GM12875 (cell line): ENCODE data around the gene DENND5A.
"Not testable (repeated sequence)": the region's sequence is repeated elsewhere in the genome, so short reads cannot be mapped to it uniquely, and the experiment has no call there.

Experiments used
- H3K4me3 ChIP-seq: one replicate; pipeline ENCODE4 v1.5.1; 2011; ENCODE audit warnings: low read depth, low read length, control low read depth
- CTCF ChIP-seq: IDR thresholded peaks from 2 replicates; pipeline ENCODE4 v1.5.1; 2011; ENCODE audit warnings: low read depth, mild to moderate bottlenecking, control low read depth, inconsistent platforms, low read length, moderate library complexity, borderline replicate concordance; ENCODE audit not compliant: insufficient read depth

The DENND5A gene

GRCh38 chr11:9250139-9250582 is 15.0 kb downstream of the DENND5A start:
- no peak for TF ChIP-seq CTCF
- H3K4me3 ChIP-seq, result no peak overlapping the region

GRCh38 chr11:9249252-9249651 is 15.9 kb downstream of the DENND5A start:
- no peak overlapping the region for H3K4me3 ChIP-seq
- TF ChIP-seq CTCF, result no peak

- H3K4me3 ChIP-seq, result no peak overlapping the region
- TF ChIP-seq CTCF, result no peak
Observed at GRCh38 chr11:9247863-9248262, 17.3 kb downstream of the DENND5A start.

GRCh38 chr11:9236242-9236641 is 28.9 kb downstream of the DENND5A start:
- H3K4me3 ChIP-seq, result not testable (repeated sequence)

GRCh38 chr11:9232482-9232881 is 32.7 kb downstream of the DENND5A start:
- H3K4me3 ChIP-seq, result no peak overlapping the region
- TF ChIP-seq CTCF, result no peak

- H3K4me3 ChIP-seq, result no peak overlapping the region
- no peak for TF ChIP-seq CTCF
Observed at GRCh38 chr11:9231848-9232177, 33.3 kb downstream of the DENND5A start.

- TF ChIP-seq CTCF, result no peak
- no peak overlapping the region for H3K4me3 ChIP-seq
Observed at GRCh38 chr11:9230296-9230695, 34.9 kb downstream of the DENND5A start.

- TF ChIP-seq CTCF, result no peak
Observed at GRCh38 chr11:9228091-9228490, 37.1 kb downstream of the DENND5A start.

More at GRCh38 chr11:9228091-9228490, 37.1 kb downstream of the DENND5A start:
- no peak overlapping the region for H3K4me3 ChIP-seq
